GM12878 (cell line): ENCODE measurements around the gene SNX13. TPM values are rescaled to one million over a fixed set of nuclear protein-coding genes. Genes with fewer than 3 reads are reported as not detected.

ENCODE experiments used
- ATAC-seq: fragments of 200-7000 bp; cut with Tn5 transposase; 3 replicates; pipeline ENCODE4 v1.9.1; 2020; ENCODE audit warnings: mild to moderate bottlenecking, moderate library complexity
- BruUV-seq: library from RNA; stranded (reverse); fragments of 400-500 nt; replicated peaks from 2 replicates; lab custom pipeline; 2021; lab: Mats Ljungman, UMichigan
- CTCF ChIA-PET: fragments of 300-600 bp; sonication (Branson Sonifier 250); formaldehyde crosslinking; extraction: SDS; loops from one replicate; lab custom pipeline; 2021; ENCODE audit warnings: inconsistent platforms; lab: Yijun Ruan, JAX
- POLR2A ChIA-PET: fragments of 350-600 bp; formaldehyde crosslinking; extraction: SDS; loops from one replicate; lab custom pipeline; 2021; ENCODE audit warnings: inconsistent platforms; lab: Charles Lee
- RAD21 ChIA-PET: fragments of 300-600 bp; sonication (Branson Sonifier 250); formaldehyde crosslinking; loops from one replicate; lab custom pipeline; 2023; ENCODE audit warnings: antibody characterized with exemption; ENCODE audit not compliant: unreplicated experiment; lab: Charles Lee
- SMC1A ChIA-PET: fragments of 300-600 bp; sonication (Branson Sonifier 250); formaldehyde crosslinking; loops from one replicate; lab custom pipeline; 2023; ENCODE audit not compliant: unreplicated experiment, uncharacterized antibody; lab: Charles Lee
- DNase-seq: peaks from one replicate; pipeline ENCODE4 v3.0.0-alpha.2; 2011; ENCODE audit warnings: low read depth, low spot score
- FAIRE-seq: peaks from 3 replicates; lab custom pipeline; 2011; peaks lifted over from hg19 to GRCh38; lab: Jason Lieb, UNC
- H2AFZ ChIP-seq: 2 replicates; pipeline ENCODE4 v1.6.0; 2011; ENCODE audit warnings: low read depth, low read length, control low read depth; ENCODE audit not compliant: control insufficient read depth
- H3K27ac ChIP-seq: 2 replicates; pipeline ENCODE4 v1.5.1; 2011; ENCODE audit warnings: control low read depth; ENCODE audit not compliant: control insufficient read depth, insufficient read depth
- H3K27me3 ChIP-seq, 2 experiments: replicated peaks in 1 of 2; 2 replicates each; pipeline versions ENCODE4 v1.6.0 to v1.6.1; 2011; ENCODE audit warnings: low read length in 1 of 2; ENCODE audit not compliant: control insufficient read depth in 2 of 2, insufficient read depth in 2 of 2
- H3K36me3 ChIP-seq, 2 experiments: 2 replicates each; pipeline ENCODE4 v1.5.1; 2011; ENCODE audit warnings: low read length in 1 of 2; ENCODE audit not compliant: control insufficient read depth in 2 of 2, insufficient read depth in 2 of 2
- H3K4me1 ChIP-seq: 2 replicates; pipeline ENCODE4 v1.6.1; 2011; ENCODE audit warnings: mild to moderate bottlenecking, low read length, moderate library complexity, mixed read lengths; ENCODE audit not compliant: control insufficient read depth, insufficient read depth
- H3K4me2 ChIP-seq: 2 replicates; pipeline ENCODE4 v1.6.0; 2011; ENCODE audit warnings: control low read depth; ENCODE audit not compliant: control insufficient read depth, insufficient read depth
- H3K4me3 ChIP-seq: fragments of 200-600 bp; sonication (generic); 2 replicates; pipeline ENCODE4 v1.5.1; 2016
- H3K79me2 ChIP-seq: 2 replicates; pipeline ENCODE4 v1.6.0; 2011; ENCODE audit warnings: low read length; ENCODE audit not compliant: control insufficient read depth, insufficient read depth
- H3K9ac ChIP-seq: 2 replicates; pipeline ENCODE4 v1.8.0; 2011; ENCODE audit warnings: low read length, control low read depth, mixed read lengths; ENCODE audit not compliant: control insufficient read depth, insufficient read depth
- H3K9me3 ChIP-seq: replicated peaks from 3 replicates; pipeline ENCODE4 v1.5.1; 2011; ENCODE audit warnings: mild to moderate bottlenecking, low read length; ENCODE audit not compliant: control insufficient read depth, insufficient read depth
- H4K20me1 ChIP-seq: 2 replicates; pipeline ENCODE4 v1.6.0; 2011; ENCODE audit not compliant: control insufficient read depth, insufficient read depth
- CTCF ChIP-seq, 3 experiments: IDR thresholded peaks in 2 of 3; conservative IDR thresholded peaks in 1 of 3; 2 replicates each; pipeline ENCODE4 v1.5.1; 2011; ENCODE audit warnings: low read depth in 3 of 3, low read length in 3 of 3, mild to moderate bottlenecking in 3 of 3, control low read depth in 2 of 3, moderate library complexity in 2 of 3, inconsistent platforms in 1 of 3, mixed read lengths in 1 of 3; ENCODE audit not compliant: control insufficient read depth in 2 of 3, insufficient read depth in 1 of 3; ENCODE audit errors: extremely low read depth in 1 of 3
- ELK1 ChIP-seq: IDR thresholded peaks from 2 replicates; pipeline ENCODE4 v1.6.1; 2012; ENCODE audit warnings: low read depth, low read length, improper control_type of control experiment
- HDAC2 ChIP-seq: fragments of 200-600 bp; sonication (generic); IDR thresholded peaks from 2 replicates; pipeline ENCODE4 v1.6.1; 2017
- HSF1 ChIP-seq: fragments of 150-350 bp; IDR thresholded peaks from 2 replicates; pipeline ENCODE4 v1.6.1; 2014; ENCODE audit warnings: mild to moderate bottlenecking, low read depth, low read length
- IRF4 ChIP-seq: IDR thresholded peaks from 2 replicates; pipeline ENCODE4 v1.6.1; 2011; ENCODE audit warnings: low read depth, low read length
- JUNB ChIP-seq: IDR thresholded peaks from 2 replicates; pipeline ENCODE4 v1.6.1; 2016; ENCODE audit warnings: antibody characterized with exemption, mild to moderate bottlenecking
- NFYA ChIP-seq: IDR thresholded peaks from 2 replicates; pipeline ENCODE4 v1.6.1; 2011; ENCODE audit warnings: low read depth, mild to moderate bottlenecking, low read length, improper control_type of control experiment, borderline replicate concordance
- PAX8 ChIP-seq: fragments of 450-650 bp; IDR thresholded peaks from 2 replicates; pipeline ENCODE4 v1.6.1; 2017; ENCODE audit warnings: mild to moderate bottlenecking, moderate library complexity
- SMAD1 ChIP-seq: fragments of 450-650 bp; IDR thresholded peaks from 2 replicates; pipeline ENCODE4 v1.6.1; 2018; ENCODE audit warnings: mild to moderate bottlenecking, low read depth; ENCODE audit not compliant: partially characterized antibody
- SPI1 ChIP-seq: IDR thresholded peaks from 2 replicates; pipeline ENCODE4 v1.6.1; 2011; ENCODE audit warnings: low read depth, mild to moderate bottlenecking, low read length, moderate library complexity, borderline replicate concordance; ENCODE audit not compliant: insufficient read depth
- TARDBP ChIP-seq: IDR thresholded peaks from 2 replicates; pipeline ENCODE4 v1.6.1; 2016; ENCODE audit warnings: borderline replicate concordance
- ZBED1 ChIP-seq: IDR thresholded peaks from 2 replicates; pipeline ENCODE4 v1.6.1; 2016; ENCODE audit warnings: borderline replicate concordance
- ZNF274 ChIP-seq: IDR thresholded peaks from one replicate; pipeline ENCODE4 v1.8.0; 2011; ENCODE audit not compliant: insufficient read length, insufficient read depth
- WGBS: methylation state at CpG from one replicate; pipeline ENCODE4 v1.1.6; 2016; ENCODE audit warnings: low lambda C conversion rate; ENCODE audit not compliant: insufficient replicate concordance, insufficient coverage; ENCODE audit errors: missing lambda C conversion rate; 5-methylcytosine and 5-hydroxymethylcytosine counted together
- in situ Hi-C: fragments of 300-500 bp; cut with MboI; formaldehyde crosslinking; loops from 9 replicates; pipeline ENCODE4 v1.14.3; 2018; ENCODE audit warnings: mixed read lengths
- intact Hi-C: fragments of 100-400 bp; cut with micrococcal nuclease; formaldehyde crosslinking; loops from one replicate; pipeline ENCODE4 v1.14.2; 2022; ENCODE audit not compliant: unreplicated experiment
- polyA plus RNA-seq, 11 experiments: library from polyadenylated mRNA; depleted of rRNA in 4 of 11; unstranded in 6 of 11; stranded (reverse) in 5 of 11; fragments of >200 nt; fragmentation: Nextera tagmentation in 4 of 11; fragmentation: Illumina TruSeq in 1 of 11; extraction: Ambion mirVana in 4 of 11; extraction: Trizol in 1 of 11; gene quantifications; 1 replicate in 1 of 11; 2 replicates in 10 of 11; pipeline versions ENCODE4 v1.2.1 to v1.2.3, GENCODE V29; 2011 to 2016; ENCODE audit warnings: inconsistent platforms in 2 of 11, missing spikeins in 2 of 11, low read depth in 1 of 11
- total RNA-seq, 4 experiments: library from RNA; depleted of rRNA in 3 of 4; stranded (reverse); fragments of >200 nt in 3 of 4; fragmentation: Illumina TruSeq in 1 of 4; extraction: Trizol in 1 of 4; gene quantifications; 2 replicates each; pipeline versions ENCODE4 v1.2.1 to v1.2.3, GENCODE V29; 2013 to 2021
- TF ChIP-seq, protein P1 (sequence below): IDR thresholded peaks from 2 replicates; pipeline ENCODE4 v1.6.1; 2011; ENCODE audit warnings: borderline replicate concordance, low read depth, mild to moderate bottlenecking, moderate library complexity, low read length; ENCODE audit not compliant: insufficient read depth, poor library complexity, severe bottlenecking
- TF ChIP-seq, protein P2 (sequence below): fragments of 450-650 bp; formaldehyde crosslinking; IDR thresholded peaks from 2 replicates; pipeline ENCODE4 v1.4.0; 2022; ENCODE audit warnings: mild to moderate bottlenecking, moderate library complexity

Gene SNX13
- total and polyA plus RNA-seq, 10 of the 15 experiments (the other 5 are each of a cell fraction or from before 2014, with no cell fraction given), result 2.2 to 17.1 (median 11.9) TPM

DNA sequence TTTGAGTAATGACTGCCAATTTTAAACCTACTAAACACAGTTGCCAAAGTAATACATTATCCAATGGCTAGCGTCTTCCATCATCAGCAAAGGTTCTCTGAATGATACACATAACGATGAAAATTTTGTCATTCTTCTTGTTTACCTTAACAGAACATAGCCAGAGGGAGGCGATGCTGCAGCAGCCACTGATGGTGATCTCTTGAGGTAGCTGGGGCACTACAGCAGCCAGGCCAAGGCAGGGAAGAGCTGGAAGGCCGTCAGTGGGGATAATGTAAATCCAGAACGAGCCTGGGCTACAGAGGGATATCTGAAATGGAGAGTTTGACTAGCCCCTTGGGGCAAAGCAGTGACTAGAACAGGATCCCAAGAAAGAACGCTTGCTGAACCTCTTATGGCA, 48.6 kb upstream of the SNX13 start:
- ATAC-seq (no peak), DNase-seq (no peak), FAIRE-seq (no peak)
- Histone ChIP-seq H3K4me3 (no peak overlapping the region), H3K79me2 (no peaks in the 10 kb centered on the region), H3K27ac (no peak overlapping the region), H4K20me1 (no peaks in the 10 kb centered on the region), H3K4me1 (no peaks in the 10 kb centered on the region), H3K9ac (no peak overlapping the region), H3K4me2 (no peak overlapping the region), H2AFZ (no peak overlapping the region), H3K36me3 (no peaks in the 10 kb centered on the region), H3K9me3 (no peaks in the 10 kb centered on the region), H3K27me3 (no peaks in the 10 kb centered on the region)
- RAD21 ChIA-PET, result interaction anchor here (8.3 kb wide), 1 partner anchor 217 kb away, joined by 94 read pairs; no protein-coding TSS in a partner anchor
- no TSS peak for BruUV-seq
- POLR2A ChIA-PET, result no interaction called here
- WGBS, result 30% methylated on average over 6 of the region's 6 CpGs
- CTCF ChIA-PET, result interaction anchor here (1.4 to 9.9 kb wide), 3 partner anchors 218 to 283 kb away, joined by 4 to 193 read pairs (median 4); no protein-coding TSS in a partner anchor
- SMC1A ChIA-PET, result interaction anchor here (1.1 to 1.7 kb wide), 2 partner anchors 216 to 218 kb away, joined by 4 to 10 read pairs; no protein-coding TSS in a partner anchor
- intact Hi-C loops (no loop called here), in situ Hi-C loops (no loop called here)
- TF ChIP-seq SMAD1 (no peak), ELK1 (no peak), TARDBP (no peak), ZBED1 (no peak), CTCF (IDR thresholded peaks at IDR 0.05 in 2 of 3, conservative IDR thresholded peaks at IDR 0.05 in 1 of 3; ENCODE audit: control insufficient read depth in 2 of 3, extremely low read depth in 1 of 3, insufficient read depth in 1 of 3, low read depth in 3 of 3, low read length in 3 of 3) (no peak), JUNB (no peak), ZNF274 (no peak), IRF4 (no peak), SPI1 (no peak), PAX8 (no peak), HSF1 (no peak), HDAC2 (no peak), NFYA (no peak)
- TF ChIP-seq, protein P1, sequence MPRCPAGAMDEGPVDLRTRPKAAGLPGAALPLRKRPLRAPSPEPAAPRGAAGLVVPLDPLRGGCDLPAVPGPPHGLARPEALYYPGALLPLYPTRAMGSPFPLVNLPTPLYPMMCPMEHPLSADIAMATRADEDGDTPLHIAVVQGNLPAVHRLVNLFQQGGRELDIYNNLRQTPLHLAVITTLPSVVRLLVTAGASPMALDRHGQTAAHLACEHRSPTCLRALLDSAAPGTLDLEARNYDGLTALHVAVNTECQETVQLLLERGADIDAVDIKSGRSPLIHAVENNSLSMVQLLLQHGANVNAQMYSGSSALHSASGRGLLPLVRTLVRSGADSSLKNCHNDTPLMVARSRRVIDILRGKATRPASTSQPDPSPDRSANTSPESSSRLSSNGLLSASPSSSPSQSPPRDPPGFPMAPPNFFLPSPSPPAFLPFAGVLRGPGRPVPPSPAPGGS, result no peak
- TF ChIP-seq, protein P2, sequence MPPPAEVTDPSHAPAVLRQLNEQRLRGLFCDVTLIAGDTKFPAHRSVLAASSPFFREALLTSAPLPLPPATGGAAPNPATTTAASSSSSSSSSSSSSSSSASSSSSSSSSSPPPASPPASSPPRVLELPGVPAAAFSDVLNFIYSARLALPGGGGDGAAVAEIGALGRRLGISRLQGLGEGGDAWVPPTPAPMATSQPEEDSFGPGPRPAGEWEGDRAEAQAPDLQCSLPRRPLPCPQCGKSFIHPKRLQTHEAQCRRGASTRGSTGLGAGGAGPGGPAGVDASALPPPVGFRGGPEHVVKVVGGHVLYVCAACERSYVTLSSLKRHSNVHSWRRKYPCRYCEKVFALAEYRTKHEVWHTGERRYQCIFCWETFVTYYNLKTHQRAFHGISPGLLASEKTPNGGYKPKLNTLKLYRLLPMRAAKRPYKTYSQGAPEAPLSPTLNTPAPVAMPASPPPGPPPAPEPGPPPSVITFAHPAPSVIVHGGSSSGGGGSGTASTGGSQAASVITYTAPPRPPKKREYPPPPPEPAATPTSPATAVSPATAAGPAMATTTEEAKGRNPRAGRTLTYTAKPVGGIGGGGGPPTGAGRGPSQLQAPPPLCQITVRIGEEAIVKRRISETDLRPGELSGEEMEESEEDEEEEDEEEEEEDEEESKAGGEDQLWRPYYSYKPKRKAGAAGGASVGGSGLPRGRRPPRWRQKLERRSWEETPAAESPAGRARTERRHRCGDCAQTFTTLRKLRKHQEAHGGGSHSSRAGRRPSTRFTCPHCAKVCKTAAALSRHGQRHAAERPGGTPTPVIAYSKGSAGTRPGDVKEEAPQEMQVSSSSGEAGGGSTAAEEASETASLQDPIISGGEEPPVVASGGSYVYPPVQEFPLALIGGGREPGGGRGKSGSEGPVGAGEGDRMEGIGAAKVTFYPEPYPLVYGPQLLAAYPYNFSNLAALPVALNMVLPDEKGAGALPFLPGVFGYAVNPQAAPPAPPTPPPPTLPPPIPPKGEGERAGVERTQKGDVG, result no peak
